ENCODE measurements around the gene LY6G5C. TPM values are rescaled to one million over a fixed set of nuclear protein-coding genes. Genes with fewer than 3 reads are reported as not detected.

LY6G5C gene
- total RNA-seq, 1 donor from 2014 or later = not detected

- Histone ChIP-seq H3K27me3 (ENCODE audit: control insufficient read depth in 3 of 3, insufficient read depth in 3 of 3, low read length in 3 of 3) (no peaks in the 10 kb centered on the region), H3K36me3 (ENCODE audit: control insufficient read depth in 3 of 3, insufficient read depth in 3 of 3, low read length in 3 of 3) (peaks cover 82 to 88% (median 86%) of the 10 kb centered on the region in 3 donors), H3K27ac (ENCODE audit: low read depth, low read length) (no peak overlapping the region), H3K9me3 (ENCODE audit: control insufficient read depth in 3 of 3, low read length in 3 of 3) (no peaks in the 10 kb centered on the region), H3K4me3 (ENCODE audit: low read length in 3 of 3) (no peak overlapping the region), H3K9ac (ENCODE audit: low read depth in 1 of 3, low read length in 3 of 3) (no peak overlapping the region), H3K4me1 (ENCODE audit: control insufficient read depth in 3 of 3, insufficient read depth in 3 of 3, low read length in 3 of 3) (peaks cover 0 to 3% (median 1%) of the 10 kb centered on the region in 3 donors)
Measured at GRCh38 chr6:31642798-31643570, 37.9 kb downstream of the LY6G5C start.

GRCh38 chr6:31641370-31641769, 39.5 kb downstream of the LY6G5C start:
- Histone ChIP-seq H3K4me1 (ENCODE audit: control insufficient read depth in 3 of 3, insufficient read depth in 3 of 3, low read length in 3 of 3) (peaks cover 0 to 6% (median 4%) of the 10 kb centered on the region in 3 donors), H3K27ac (ENCODE audit: low read depth, low read length) (no peak overlapping the region), H3K36me3 (ENCODE audit: control insufficient read depth in 3 of 3, insufficient read depth in 3 of 3, low read length in 3 of 3) (peaks cover 80 to 89% (median 88%) of the 10 kb centered on the region in 3 donors), H3K9ac (ENCODE audit: low read depth in 1 of 3, low read length in 3 of 3) (no peak overlapping the region), H3K9me3 (ENCODE audit: control insufficient read depth in 3 of 3, low read length in 3 of 3) (no peaks in the 10 kb centered on the region), H3K4me3 (ENCODE audit: low read length in 3 of 3) (no peak overlapping the region), H3K27me3 (ENCODE audit: control insufficient read depth in 3 of 3, insufficient read depth in 3 of 3, low read length in 3 of 3) (no peaks in the 10 kb centered on the region)

- Histone ChIP-seq H3K9ac (ENCODE audit: low read depth in 1 of 3, low read length in 3 of 3) (no peak overlapping the region), H3K27ac (ENCODE audit: low read depth, low read length) (no peak overlapping the region), H3K4me1 (ENCODE audit: control insufficient read depth in 3 of 3, insufficient read depth in 3 of 3, low read length in 3 of 3) (peaks cover 0 to 6% (median 4%) of the 10 kb centered on the region in 3 donors), H3K36me3 (ENCODE audit: control insufficient read depth in 3 of 3, insufficient read depth in 3 of 3, low read length in 3 of 3) (peaks cover 81 to 89% (median 88%) of the 10 kb centered on the region in 3 donors), H3K4me3 (ENCODE audit: low read length in 3 of 3) (no peak overlapping the region), H3K9me3 (ENCODE audit: control insufficient read depth in 3 of 3, low read length in 3 of 3) (no peaks in the 10 kb centered on the region), H3K27me3 (ENCODE audit: control insufficient read depth in 3 of 3, insufficient read depth in 3 of 3, low read length in 3 of 3) (no peaks in the 10 kb centered on the region)
Measured at GRCh38 chr6:31640612-31641011, 40.3 kb downstream of the LY6G5C start.

- H3K4me3 ChIP-seq (ENCODE audit: low read length in 3 of 3) = no peak overlapping the region
- H3K27ac ChIP-seq (ENCODE audit: low read depth, low read length) = peak overlapping the region; percentile 25
- H3K4me1 ChIP-seq (ENCODE audit: control insufficient read depth in 3 of 3, insufficient read depth in 3 of 3, low read length in 3 of 3) = peaks cover 0 to 6% (median 4%) of the 10 kb centered on the region in 3 donors
- no peaks in the 10 kb centered on the region for H3K27me3 ChIP-seq (ENCODE audit: control insufficient read depth in 3 of 3, insufficient read depth in 3 of 3, low read length in 3 of 3)
- no peak overlapping the region for H3K9ac ChIP-seq (ENCODE audit: low read depth in 1 of 3, low read length in 3 of 3)
- H3K9me3 ChIP-seq (ENCODE audit: control insufficient read depth in 3 of 3, low read length in 3 of 3) = no peaks in the 10 kb centered on the region
- peaks cover 81 to 90% (median 88%) of the 10 kb centered on the region in 3 donors for H3K36me3 ChIP-seq (ENCODE audit: control insufficient read depth in 3 of 3, insufficient read depth in 3 of 3, low read length in 3 of 3)
Measured at GRCh38 chr6:31639449-31639861, 41.4 kb downstream of the LY6G5C start.

- H3K36me3 ChIP-seq (ENCODE audit: control insufficient read depth in 3 of 3, insufficient read depth in 3 of 3, low read length in 3 of 3) = peaks cover 81 to 90% (median 88%) of the 10 kb centered on the region in 3 donors
- H3K4me1 ChIP-seq (ENCODE audit: control insufficient read depth in 3 of 3, insufficient read depth in 3 of 3, low read length in 3 of 3) = peaks cover 0 to 6% (median 4%) of the 10 kb centered on the region in 3 donors
- H3K9ac ChIP-seq (ENCODE audit: low read depth in 1 of 3, low read length in 3 of 3) = no peak overlapping the region
Measured at GRCh38 chr6:31639043-31639442, 41.8 kb downstream of the LY6G5C start.

GRCh38 chr6:31636698-31637596, 43.9 kb downstream of the LY6G5C start:
- Histone ChIP-seq H3K27ac (ENCODE audit: low read depth, low read length) (no peak overlapping the region), H3K9ac (ENCODE audit: low read depth in 1 of 3, low read length in 3 of 3) (peak overlapping the region in 1 of 3 donors; percentile 9), H3K27me3 (ENCODE audit: control insufficient read depth in 3 of 3, insufficient read depth in 3 of 3, low read length in 3 of 3) (no peaks in the 10 kb centered on the region), H3K4me1 (ENCODE audit: control insufficient read depth in 3 of 3, insufficient read depth in 3 of 3, low read length in 3 of 3) (peaks cover 0 to 6% (median 4%) of the 10 kb centered on the region in 3 donors), H3K4me3 (ENCODE audit: low read length in 3 of 3) (no peak overlapping the region), H3K36me3 (ENCODE audit: control insufficient read depth in 3 of 3, insufficient read depth in 3 of 3, low read length in 3 of 3) (peaks cover 81 to 88% (median 86%) of the 10 kb centered on the region in 3 donors), H3K9me3 (ENCODE audit: control insufficient read depth in 3 of 3, low read length in 3 of 3) (no peaks in the 10 kb centered on the region)

More at GRCh38 chr6:31639043-31639442, 41.8 kb downstream of the LY6G5C start:
- Histone ChIP-seq H3K27me3 (ENCODE audit: control insufficient read depth in 3 of 3, insufficient read depth in 3 of 3, low read length in 3 of 3) (no peaks in the 10 kb centered on the region), H3K4me3 (ENCODE audit: low read length in 3 of 3) (no peak overlapping the region), H3K27ac (ENCODE audit: low read depth, low read length) (peak overlapping the region; percentile 25), H3K9me3 (ENCODE audit: control insufficient read depth in 3 of 3, low read length in 3 of 3) (no peaks in the 10 kb centered on the region)

- no peak overlapping the region for H3K9ac ChIP-seq (ENCODE audit: low read depth in 1 of 3, low read length in 3 of 3)
- H3K4me3 ChIP-seq (ENCODE audit: low read length in 3 of 3) = no peak overlapping the region
- no peaks in the 10 kb centered on the region for H3K27me3 ChIP-seq (ENCODE audit: control insufficient read depth in 3 of 3, insufficient read depth in 3 of 3, low read length in 3 of 3)
- peaks cover 0 to 6% (median 4%) of the 10 kb centered on the region in 3 donors for H3K4me1 ChIP-seq (ENCODE audit: control insufficient read depth in 3 of 3, insufficient read depth in 3 of 3, low read length in 3 of 3)
- H3K27ac ChIP-seq (ENCODE audit: low read depth, low read length) = no peak overlapping the region
- peaks cover 76 to 85% (median 80%) of the 10 kb centered on the region in 3 donors for H3K36me3 ChIP-seq (ENCODE audit: control insufficient read depth in 3 of 3, insufficient read depth in 3 of 3, low read length in 3 of 3)
- no peaks in the 10 kb centered on the region for H3K9me3 ChIP-seq (ENCODE audit: control insufficient read depth in 3 of 3, low read length in 3 of 3)
Measured at GRCh38 chr6:31634969-31635575, 45.8 kb downstream of the LY6G5C start.

GRCh38 chr6:31634131-31634530, 46.7 kb downstream of the LY6G5C start:
- no peak overlapping the region for H3K9ac ChIP-seq (ENCODE audit: low read depth in 1 of 3, low read length in 3 of 3)
- no peaks in the 10 kb centered on the region for H3K27me3 ChIP-seq (ENCODE audit: control insufficient read depth in 3 of 3, insufficient read depth in 3 of 3, low read length in 3 of 3)
- no peaks in the 10 kb centered on the region for H3K9me3 ChIP-seq (ENCODE audit: control insufficient read depth in 3 of 3, low read length in 3 of 3)
- H3K4me1 ChIP-seq (ENCODE audit: control insufficient read depth in 3 of 3, insufficient read depth in 3 of 3, low read length in 3 of 3) = peaks cover 0 to 6% (median 4%) of the 10 kb centered on the region in 3 donors
- H3K27ac ChIP-seq (ENCODE audit: low read depth, low read length) = no peak overlapping the region
- peaks cover 76 to 84% (median 80%) of the 10 kb centered on the region in 3 donors for H3K36me3 ChIP-seq (ENCODE audit: control insufficient read depth in 3 of 3, insufficient read depth in 3 of 3, low read length in 3 of 3)
- no peak overlapping the region for H3K4me3 ChIP-seq (ENCODE audit: low read length in 3 of 3)

GRCh38 chr6:31633447-31633846, 47.4 kb downstream of the LY6G5C start:
- H3K36me3 ChIP-seq (ENCODE audit: control insufficient read depth in 3 of 3, insufficient read depth in 3 of 3, low read length in 3 of 3) = peaks cover 79 to 88% (median 80%) of the 10 kb centered on the region in 3 donors
- H3K27ac ChIP-seq (ENCODE audit: low read depth, low read length) = peak overlapping the region; percentile 19
- H3K27me3 ChIP-seq (ENCODE audit: control insufficient read depth in 3 of 3, insufficient read depth in 3 of 3, low read length in 3 of 3) = no peaks in the 10 kb centered on the region
- peaks cover 0 to 6% (median 4%) of the 10 kb centered on the region in 3 donors for H3K4me1 ChIP-seq (ENCODE audit: control insufficient read depth in 3 of 3, insufficient read depth in 3 of 3, low read length in 3 of 3)
- H3K9ac ChIP-seq (ENCODE audit: low read depth in 1 of 3, low read length in 3 of 3) = no peak overlapping the region
- H3K9me3 ChIP-seq (ENCODE audit: control insufficient read depth in 3 of 3, low read length in 3 of 3) = no peaks in the 10 kb centered on the region
- H3K4me3 ChIP-seq (ENCODE audit: low read length in 3 of 3) = no peak overlapping the region
